Measurements from ENCODE around the gene FLNC. TPM values are rescaled to one million over a fixed set of nuclear protein-coding genes. Genes with fewer than 3 reads are reported as not detected.

The FLNC gene
- total and polyA plus RNA-seq, 2 donors (not counting 1 experiment from before 2014, with no cell fraction given), result 0.01 TPM; not detected in 1

- H3K27ac ChIP-seq (ENCODE audit: low read length in 2 of 2), result no peak overlapping the region
- no peak overlapping the region for H3K4me3 ChIP-seq (ENCODE audit: control extremely low read depth in 1 of 5, extremely low read depth in 1 of 5, insufficient read depth in 1 of 5, low read depth in 2 of 5, low read length in 4 of 5)
- no peak overlapping the region for H3K27ac Mint-ChIP-seq
- H3K4me1 ChIP-seq (ENCODE audit: control insufficient read depth in 2 of 2, insufficient read depth in 2 of 2, low read length in 2 of 2), result peaks cover 13 to 18% of the 10 kb centered on the region in 2 donors
- H3K4me2 ChIP-seq (replicated peaks; ENCODE audit: low read depth, low read length, poor library complexity, severe bottlenecking), result no peak overlapping the region
- no peak overlapping the region for H3K4me3 Mint-ChIP-seq
- no peak for TF ChIP-seq CTCF (IDR thresholded peaks at IDR 0.05)
- H3K27me3 ChIP-seq (replicated peaks in 1 of 4; ENCODE audit: control extremely low read depth in 1 of 4, control insufficient read depth in 3 of 4, insufficient read depth in 4 of 4, low read length in 3 of 4), result peaks cover 0 to 32% (median 13%) of the 10 kb centered on the region in 4 experiments
- POLR2A ChIA-PET, result no interaction called here
- no peaks in the 10 kb centered on the region for H3K9me3 Mint-ChIP-seq (ENCODE audit: insufficient read depth)
- DNase-seq (no peak), ATAC-seq (ENCODE audit: low read depth) (no peak)
- CTCF ChIA-PET, result interaction anchor here (0.8 to 3.9 kb wide), 3 partner anchors 33 to 304 kb away, joined by 3 to 19 read pairs (median 5); no protein-coding TSS in a partner anchor
- peaks cover 30% of the 10 kb centered on the region for H3K27me3 Mint-ChIP-seq
- no peaks in the 10 kb centered on the region for H3K79me2 ChIP-seq (ENCODE audit: control insufficient read depth, insufficient read depth, low read length)
- H4K20me1 ChIP-seq (ENCODE audit: control insufficient read depth, insufficient read depth, low read length, poor library complexity, severe bottlenecking), result no peaks in the 10 kb centered on the region
- H3K4me1 Mint-ChIP-seq, result peaks cover 16% of the 10 kb centered on the region
- intact Hi-C loops (cut with micrococcal nuclease), result no loop called here
- peaks cover 0 to 3% (median 0%) of the 10 kb centered on the region in 3 donors for H3K9me3 ChIP-seq (ENCODE audit: control extremely low read depth in 1 of 3, control insufficient read depth in 2 of 3, insufficient read depth in 1 of 3, low read length in 2 of 3)
- H3K9ac ChIP-seq (ENCODE audit: low read length), result no peak overlapping the region
- 90% methylated on average over 16 of the region's 19 CpGs for WGBS (ENCODE audit: insufficient coverage)
- H2AFZ ChIP-seq (ENCODE audit: insufficient read depth, low read depth, low read length, poor library complexity, severe bottlenecking), result no peak overlapping the region
- H3K36me3 ChIP-seq (replicated peaks in 1 of 2; ENCODE audit: control extremely low read depth in 1 of 2, control insufficient read depth in 1 of 2, extremely low read depth in 1 of 2, insufficient read depth in 2 of 2, low read length in 1 of 2), result no peaks in the 10 kb centered on the region
Observed at GRCh38 chr7:128906766-128907559, 76.8 kb downstream of the FLNC start.

Other genes with a start within 250 kb of the FLNC start
- 2.2 and 2.4 TPM in 2 replicates for gene GARIN1A, start 158.1 kb upstream of the FLNC start, total RNA-seq
- gene GARIN1A, start 158.1 kb upstream of the FLNC start, polyA plus RNA-seq, result 0.70 and 0.91 TPM in 2 replicates
- 11.2 and 12.4 TPM in 2 replicates for gene CALU, start 91.0 kb upstream of the FLNC start, total RNA-seq
- gene CALU, start 91.0 kb upstream of the FLNC start, polyA plus RNA-seq, result 5.1 and 8.3 TPM in 2 replicates
- not detected in 2 replicates for gene OPN1SW, start 54.6 kb upstream of the FLNC start, total RNA-seq
- not detected in 2 replicates for gene OPN1SW, start 54.6 kb upstream of the FLNC start, polyA plus RNA-seq
- gene CCDC136, start 38.4 kb upstream of the FLNC start, total RNA-seq, result 12.4 and 13.9 TPM in 2 replicates
- 1.1 and 2.2 TPM in 2 replicates for gene CCDC136, start 38.4 kb upstream of the FLNC start, polyA plus RNA-seq
- gene ATP6V1F, start 32.5 kb downstream of the FLNC start, total RNA-seq, result 77.9 and 81.7 TPM in 2 replicates
- 198 and 238 TPM in 2 replicates for gene ATP6V1F, start 32.5 kb downstream of the FLNC start, polyA plus RNA-seq
- gene KCP, start 80.3 kb downstream of the FLNC start, total RNA-seq, result 3.8 and 3.9 TPM in 2 replicates
- gene KCP, start 80.3 kb downstream of the FLNC start, polyA plus RNA-seq, result 1.2 and 2.3 TPM in 2 replicates
- gene IRF5, start 107.5 kb downstream of the FLNC start, total RNA-seq, result 135 and 137 TPM in 2 replicates
- 63.8 and 91.3 TPM in 2 replicates for gene IRF5, start 107.5 kb downstream of the FLNC start, polyA plus RNA-seq
- 47.8 and 48.3 TPM in 2 replicates for gene TNPO3, start 224.7 kb downstream of the FLNC start, total RNA-seq
- gene TNPO3, start 224.7 kb downstream of the FLNC start, polyA plus RNA-seq, result 19.0 and 25.5 TPM in 2 replicates

Measured in B cell (primary cell).